Measurements from ENCODE around the gene GARIN5B. TPM values are rescaled to one million over a fixed set of nuclear protein-coding genes. Genes with fewer than 3 reads are reported as not detected.

Gene GARIN5B
- total RNA-seq, 1 experiment from 2014 or later: 0.13 TPM

GRCh38 chr19:55405638-55406037, 42.6 kb upstream of the GARIN5B start:
- H3K56ac ChIP-seq (ENCODE audit: insufficient read length, low read depth, low read length): no peak overlapping the region
- no peak overlapping the region for H2BK20ac ChIP-seq (ENCODE audit: low read depth, low read length, poor library complexity, severe bottlenecking)
- Mint-ChIP-seq H3K27ac (peak overlapping the region in 2 of 3 experiments; percentile 61 to 79; a peak in 4 of 7 replicates), H3K4me3 (peak overlapping the region; percentile 88 to 90), H3K36me3 (ENCODE audit: insufficient read depth in 1 of 3, low read depth in 3 of 3) (peaks cover 51 to 65% (median 61%) of the 10 kb centered on the region in 3 experiments), H3K9me3 (peaks cover 20% of the 10 kb centered on the region in 2 experiments), H3K4me1 (peaks cover 19 to 42% of the 10 kb centered on the region in 2 experiments), H3K27me3 (ENCODE audit: low read depth) (peaks cover 15% of the 10 kb centered on the region)
- DNase-seq: no peak
- no peak overlapping the region for H3K4ac ChIP-seq (ENCODE audit: low read depth, low read length)
- H3K18ac ChIP-seq (ENCODE audit: insufficient read length, low read depth, low read length): no peak overlapping the region
- H2BK120ac ChIP-seq (ENCODE audit: low read depth, low read length, poor library complexity, severe bottlenecking): no peak overlapping the region
- H3K9me3 ChIP-seq (ENCODE audit: control insufficient read depth, low read depth, low read length): no peaks in the 10 kb centered on the region
- H3K79me2 ChIP-seq (ENCODE audit: insufficient read depth, low read length): peaks cover 14% of the 10 kb centered on the region; the same call in 1 of the 2 replicates
- H3K14ac ChIP-seq (ENCODE audit: insufficient read depth, low read length): no peak overlapping the region
- peak overlapping the region; percentile 77 for H3K4me2 ChIP-seq (ENCODE audit: insufficient read depth, insufficient read length, low read length)
- no peak overlapping the region for H3K23ac ChIP-seq (ENCODE audit: insufficient read length, low read depth, low read length)
- no peaks in the 10 kb centered on the region for H4K20me1 ChIP-seq (ENCODE audit: control insufficient read depth, insufficient read depth, insufficient read length)
- no peak overlapping the region for H2BK12ac ChIP-seq (ENCODE audit: insufficient read length, low read depth, low read length)
- H4K5ac ChIP-seq (ENCODE audit: insufficient read length, low read depth, low read length): no peak overlapping the region
- H3K79me1 ChIP-seq (ENCODE audit: insufficient read depth, low read depth, low read length, poor library complexity, severe bottlenecking): peaks cover 7% of the 10 kb centered on the region
- no peaks in the 10 kb centered on the region for H3K27me3 ChIP-seq (ENCODE audit: insufficient read depth, low read length)
- no peak overlapping the region for H2BK15ac ChIP-seq (ENCODE audit: low read depth, low read length)
- no CpG with 5 or more reads among the region's 5 CpGs for WGBS (ENCODE audit: extremely low coverage, insufficient read length, low lambda C conversion rate)
- no peak overlapping the region for H2AFZ ChIP-seq (ENCODE audit: low read length)
- no peak overlapping the region for H4K8ac ChIP-seq (replicated peaks; ENCODE audit: insufficient read length, low read depth, low read length)
- H3T11ph ChIP-seq (ENCODE audit: low read length): no peak overlapping the region
- H3K9ac ChIP-seq (ENCODE audit: extremely low read depth, insufficient read length, low read length): peak overlapping the region; percentile 18
- H2AK5ac ChIP-seq (ENCODE audit: insufficient read length, low read length): no peak overlapping the region
- TF ChIP-seq, protein P1, sequence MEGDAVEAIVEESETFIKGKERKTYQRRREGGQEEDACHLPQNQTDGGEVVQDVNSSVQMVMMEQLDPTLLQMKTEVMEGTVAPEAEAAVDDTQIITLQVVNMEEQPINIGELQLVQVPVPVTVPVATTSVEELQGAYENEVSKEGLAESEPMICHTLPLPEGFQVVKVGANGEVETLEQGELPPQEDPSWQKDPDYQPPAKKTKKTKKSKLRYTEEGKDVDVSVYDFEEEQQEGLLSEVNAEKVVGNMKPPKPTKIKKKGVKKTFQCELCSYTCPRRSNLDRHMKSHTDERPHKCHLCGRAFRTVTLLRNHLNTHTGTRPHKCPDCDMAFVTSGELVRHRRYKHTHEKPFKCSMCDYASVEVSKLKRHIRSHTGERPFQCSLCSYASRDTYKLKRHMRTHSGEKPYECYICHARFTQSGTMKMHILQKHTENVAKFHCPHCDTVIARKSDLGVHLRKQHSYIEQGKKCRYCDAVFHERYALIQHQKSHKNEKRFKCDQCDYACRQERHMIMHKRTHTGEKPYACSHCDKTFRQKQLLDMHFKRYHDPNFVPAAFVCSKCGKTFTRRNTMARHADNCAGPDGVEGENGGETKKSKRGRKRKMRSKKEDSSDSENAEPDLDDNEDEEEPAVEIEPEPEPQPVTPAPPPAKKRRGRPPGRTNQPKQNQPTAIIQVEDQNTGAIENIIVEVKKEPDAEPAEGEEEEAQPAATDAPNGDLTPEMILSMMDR (conservative IDR thresholded peaks at IDR 0.05): no peak
- H3K27ac ChIP-seq (ENCODE audit: insufficient read length, low read depth, low read length): no peak overlapping the region
- peaks cover 6% of the 10 kb centered on the region for H3K23me2 ChIP-seq (ENCODE audit: insufficient read length, low read depth, low read length, poor library complexity, severe bottlenecking)
- H2BK5ac ChIP-seq (ENCODE audit: insufficient read length, low read length): no peak overlapping the region
- no peaks in the 10 kb centered on the region; the same call in 1 of the 2 replicates for H3K4me1 ChIP-seq (ENCODE audit: insufficient read depth, low read length)
- H4K91ac ChIP-seq (ENCODE audit: insufficient read length, low read depth, low read length): no peak overlapping the region
